ENCODE results near the gene UGT1A8. TPM values are rescaled to one million over a fixed set of nuclear protein-coding genes. Genes with fewer than 3 reads are reported as not detected.

Gene UGT1A8
- total RNA-seq, 5 donors from 2014 or later (not counting 1 experiment from before 2014, with no cell fraction given), result not detected

GRCh38 chr2:233794128-233794658, 176.8 kb downstream of the UGT1A8 start:
- Mint-ChIP-seq H3K36me3 (no peaks in the 10 kb centered on the region), H3K4me1 (no peaks in the 10 kb centered on the region), H3K27me3 (peaks cover 3 to 6% of the 10 kb centered on the region in 2 donors), H3K9me3 (no peaks in the 10 kb centered on the region), H3K27ac (no peak overlapping the region), H3K4me3 (no peak overlapping the region)
- ChIA-PET CTCF (no interaction called here), POLR2A (no interaction called here)
- Histone ChIP-seq H3K4me3 (ENCODE audit: control insufficient read depth in 1 of 2, extremely low read depth in 1 of 2, low read length in 1 of 2) (no peak overlapping the region), H3K36me3 (ENCODE audit: control insufficient read depth in 2 of 2, extremely low read depth in 1 of 2, insufficient read depth in 1 of 2, low read length in 1 of 2) (no peaks in the 10 kb centered on the region), H3K9me3 (no peaks in the 10 kb centered on the region), H3K27ac (ENCODE audit: low read length) (no peak overlapping the region), H3K27me3 (replicated peaks in 1 of 2; ENCODE audit: control insufficient read depth in 2 of 2, extremely low read depth in 1 of 2, insufficient read depth in 2 of 2, low read length in 1 of 2) (peaks cover 0 to 14% of the 10 kb centered on the region in 2 experiments), H3K4me1 (ENCODE audit: control insufficient read depth in 1 of 2, extremely low read depth in 1 of 2, insufficient read depth in 2 of 2, low read length in 2 of 2) (no peaks in the 10 kb centered on the region)
- WGBS (ENCODE audit: insufficient coverage), result 80% methylated on average over 17 of the region's 17 CpGs
- ATAC-seq (replicated peaks in 1 of 4), result no peak
- DNase-seq, result no peak

- CTCF ChIA-PET, result no interaction called here
- ATAC-seq (replicated peaks in 1 of 4), result no peak
- DNase-seq, result peak in 1 of 35 experiments; percentile 9
- POLR2A ChIA-PET, result interaction anchor here in 1 of 2 donors (0.5 kb wide), 1 partner anchor 190 kb away, joined by 3 read pairs; no protein-coding TSS in a partner anchor
- H3K4me3 ChIP-seq (ENCODE audit: control insufficient read depth in 1 of 2, extremely low read depth in 1 of 2, low read length in 1 of 2), result no peak overlapping the region
- H3K27me3 ChIP-seq (replicated peaks in 1 of 2; ENCODE audit: control insufficient read depth in 2 of 2, extremely low read depth in 1 of 2, insufficient read depth in 2 of 2, low read length in 1 of 2), result peaks cover 0 to 17% of the 10 kb centered on the region in 2 experiments
- H3K4me1 Mint-ChIP-seq, result no peaks in the 10 kb centered on the region
- H3K9me3 ChIP-seq, result no peaks in the 10 kb centered on the region
- peaks cover 3 to 6% of the 10 kb centered on the region in 2 donors for H3K27me3 Mint-ChIP-seq
- 85% methylated on average over 13 of the region's 13 CpGs for WGBS (ENCODE audit: insufficient coverage)
- no peak overlapping the region for H3K4me3 Mint-ChIP-seq
- no peak overlapping the region for H3K27ac ChIP-seq (ENCODE audit: low read length)
- no peaks in the 10 kb centered on the region for H3K36me3 ChIP-seq (ENCODE audit: control insufficient read depth in 2 of 2, extremely low read depth in 1 of 2, insufficient read depth in 1 of 2, low read length in 1 of 2)
- H3K36me3 Mint-ChIP-seq, result no peaks in the 10 kb centered on the region
- peaks cover 0 to 5% (median 0%) of the 10 kb centered on the region in 3 donors for H3K9me3 Mint-ChIP-seq
- H3K27ac Mint-ChIP-seq, result no peak overlapping the region
- no peaks in the 10 kb centered on the region for H3K4me1 ChIP-seq (ENCODE audit: control insufficient read depth in 1 of 2, extremely low read depth in 1 of 2, insufficient read depth in 2 of 2, low read length in 2 of 2)
Observed at GRCh38 chr2:233795735-233796171, 178.3 kb downstream of the UGT1A8 start.

- H3K9me3 Mint-ChIP-seq, result peaks cover 0 to 5% (median 0%) of the 10 kb centered on the region in 3 donors
- H3K4me3 Mint-ChIP-seq, result no peak overlapping the region
- no peak overlapping the region for H3K27ac Mint-ChIP-seq
- CTCF ChIA-PET, result no interaction called here
- POLR2A ChIA-PET, result interaction anchor here in 1 of 2 donors (0.5 kb wide), 1 partner anchor 189 kb away, joined by 3 read pairs; no protein-coding TSS in a partner anchor
- peaks cover 3 to 6% of the 10 kb centered on the region in 2 donors for H3K27me3 Mint-ChIP-seq
- DNase-seq, result no peak
- ATAC-seq (replicated peaks in 1 of 4), result no peak
- 92% methylated on average over 3 of the region's 9 CpGs for WGBS (ENCODE audit: insufficient coverage)
- Histone ChIP-seq H3K4me3 (ENCODE audit: control insufficient read depth in 1 of 2, extremely low read depth in 1 of 2, low read length in 1 of 2) (no peak overlapping the region), H3K27ac (ENCODE audit: low read length) (no peak overlapping the region), H3K9me3 (no peaks in the 10 kb centered on the region), H3K4me1 (ENCODE audit: control insufficient read depth in 1 of 2, extremely low read depth in 1 of 2, insufficient read depth in 2 of 2, low read length in 2 of 2) (no peaks in the 10 kb centered on the region), H3K27me3 (replicated peaks in 1 of 2; ENCODE audit: control insufficient read depth in 2 of 2, extremely low read depth in 1 of 2, insufficient read depth in 2 of 2, low read length in 1 of 2) (peaks cover 0 to 17% of the 10 kb centered on the region in 2 experiments), H3K36me3 (ENCODE audit: control insufficient read depth in 2 of 2, extremely low read depth in 1 of 2, insufficient read depth in 1 of 2, low read length in 1 of 2) (no peaks in the 10 kb centered on the region)
- H3K4me1 Mint-ChIP-seq, result no peaks in the 10 kb centered on the region
- H3K36me3 Mint-ChIP-seq, result no peaks in the 10 kb centered on the region
Observed at GRCh38 chr2:233796254-233796653, 178.8 kb downstream of the UGT1A8 start.

- 75% methylated on average over 11 of the region's 14 CpGs for WGBS (ENCODE audit: insufficient coverage)
- Histone ChIP-seq H3K27ac (ENCODE audit: low read length) (no peak overlapping the region), H3K36me3 (ENCODE audit: control insufficient read depth in 2 of 2, extremely low read depth in 1 of 2, insufficient read depth in 1 of 2, low read length in 1 of 2) (no peaks in the 10 kb centered on the region), H3K4me1 (ENCODE audit: control insufficient read depth in 1 of 2, extremely low read depth in 1 of 2, insufficient read depth in 2 of 2, low read length in 2 of 2) (no peaks in the 10 kb centered on the region), H3K27me3 (replicated peaks in 1 of 2; ENCODE audit: control insufficient read depth in 2 of 2, extremely low read depth in 1 of 2, insufficient read depth in 2 of 2, low read length in 1 of 2) (peaks cover 0 to 29% of the 10 kb centered on the region in 2 experiments), H3K4me3 (ENCODE audit: control insufficient read depth in 1 of 2, extremely low read depth in 1 of 2, low read length in 1 of 2) (no peak overlapping the region), H3K9me3 (no peaks in the 10 kb centered on the region)
- POLR2A ChIA-PET, result no interaction called here
- peaks cover 9 to 16% of the 10 kb centered on the region in 2 donors for H3K27me3 Mint-ChIP-seq
- H3K36me3 Mint-ChIP-seq, result no peaks in the 10 kb centered on the region
- ATAC-seq (replicated peaks in 1 of 4) (no peak), DNase-seq (peak in 2 of 35 experiments; percentile 0 to 7)
- H3K9me3 Mint-ChIP-seq, result peaks cover 0 to 5% (median 0%) of the 10 kb centered on the region in 3 donors
- H3K4me1 Mint-ChIP-seq, result no peaks in the 10 kb centered on the region
- H3K4me3 Mint-ChIP-seq, result no peak overlapping the region
- CTCF ChIA-PET, result no interaction called here
- no peak overlapping the region for H3K27ac Mint-ChIP-seq
Observed at GRCh38 chr2:233798335-233799086, 181.1 kb downstream of the UGT1A8 start.

- no peaks in the 10 kb centered on the region for H3K36me3 Mint-ChIP-seq
- H3K27me3 Mint-ChIP-seq, result peaks cover 9 to 20% of the 10 kb centered on the region in 2 donors
- Histone ChIP-seq H3K27me3 (replicated peaks in 1 of 2; ENCODE audit: control insufficient read depth in 2 of 2, extremely low read depth in 1 of 2, insufficient read depth in 2 of 2, low read length in 1 of 2) (peaks cover 0 to 34% of the 10 kb centered on the region in 2 experiments), H3K9me3 (no peaks in the 10 kb centered on the region), H3K36me3 (ENCODE audit: control insufficient read depth in 2 of 2, extremely low read depth in 1 of 2, insufficient read depth in 1 of 2, low read length in 1 of 2) (no peaks in the 10 kb centered on the region), H3K4me3 (ENCODE audit: control insufficient read depth in 1 of 2, extremely low read depth in 1 of 2, low read length in 1 of 2) (no peak overlapping the region), H3K4me1 (ENCODE audit: control insufficient read depth in 1 of 2, extremely low read depth in 1 of 2, insufficient read depth in 2 of 2, low read length in 2 of 2) (no peaks in the 10 kb centered on the region), H3K27ac (ENCODE audit: low read length) (no peak overlapping the region)
- no peak overlapping the region for H3K27ac Mint-ChIP-seq
- no peak for ATAC-seq (replicated peaks in 1 of 4)
- H3K9me3 Mint-ChIP-seq, result peaks cover 0 to 5% (median 0%) of the 10 kb centered on the region in 3 donors
- no peak overlapping the region for H3K4me3 Mint-ChIP-seq
- no peaks in the 10 kb centered on the region for H3K4me1 Mint-ChIP-seq
- 42% methylated on average over 6 of the region's 7 CpGs for WGBS (ENCODE audit: insufficient coverage)
- POLR2A ChIA-PET, result interaction anchor here in 1 of 2 donors (0.8 kb wide), 1 partner anchor 29 kb away, joined by 3 read pairs; no protein-coding TSS in a partner anchor
- peak in 1 of 35 experiments; percentile 21 for DNase-seq
- CTCF ChIA-PET, result no interaction called here
Observed at GRCh38 chr2:233799087-233799665, 181.7 kb downstream of the UGT1A8 start.

- Histone ChIP-seq H3K4me1 (ENCODE audit: control insufficient read depth in 1 of 2, extremely low read depth in 1 of 2, insufficient read depth in 2 of 2, low read length in 2 of 2) (no peaks in the 10 kb centered on the region), H3K27me3 (replicated peaks in 1 of 2; ENCODE audit: control insufficient read depth in 2 of 2, extremely low read depth in 1 of 2, insufficient read depth in 2 of 2, low read length in 1 of 2) (peaks cover 0 to 32% of the 10 kb centered on the region in 2 experiments), H3K9me3 (no peaks in the 10 kb centered on the region), H3K36me3 (ENCODE audit: control insufficient read depth in 2 of 2, extremely low read depth in 1 of 2, insufficient read depth in 1 of 2, low read length in 1 of 2) (no peaks in the 10 kb centered on the region), H3K27ac (ENCODE audit: low read length) (no peak overlapping the region), H3K4me3 (ENCODE audit: control insufficient read depth in 1 of 2, extremely low read depth in 1 of 2, low read length in 1 of 2) (no peak overlapping the region)
- Mint-ChIP-seq H3K27me3 (peaks cover 9 to 22% of the 10 kb centered on the region in 2 donors), H3K9me3 (peaks cover 0 to 5% (median 0%) of the 10 kb centered on the region in 3 donors), H3K4me1 (no peaks in the 10 kb centered on the region), H3K36me3 (no peaks in the 10 kb centered on the region), H3K4me3 (no peak overlapping the region), H3K27ac (no peak overlapping the region)
- POLR2A ChIA-PET, result interaction anchor here in 1 of 2 donors (0.8 kb wide), 1 partner anchor 29 kb away, joined by 3 read pairs; no protein-coding TSS in a partner anchor
- ATAC-seq (replicated peaks in 1 of 4), result no peak
- DNase-seq, result peak in 1 of 35 experiments; percentile 12
- CTCF ChIA-PET, result no interaction called here
- 49% methylated on average over 3 of the region's 5 CpGs for WGBS (ENCODE audit: insufficient coverage)
Observed at GRCh38 chr2:233799716-233800115, 182.3 kb downstream of the UGT1A8 start.

All from T-cell (primary cell).